IPS DF 6.9 (cell line): ENCODE data around the gene FER1L5.
A peak's percentile ranks its signal among the peaks of the same experiment; 100 is the strongest.
"Not testable (repeated sequence)": the region's sequence is repeated elsewhere in the genome, so short reads cannot be mapped to it uniquely, and the experiment has no call there.

Source experiments
- DNase-seq: peaks from one replicate; pipeline ENCODE4 v3.0.0-alpha.2; 2013; ENCODE audit warnings: low read depth, low spot score
- H3K27ac ChIP-seq: one replicate; pipeline ENCODE4 v1.5.1; 2013; ENCODE audit warnings: low read length, control low read depth
- H3K27me3 ChIP-seq: 2 replicates; pipeline ENCODE4 v1.6.1; 2013; ENCODE audit warnings: mild to moderate bottlenecking, low read length; ENCODE audit not compliant: control insufficient read depth, insufficient read depth
- H3K36me3 ChIP-seq: 2 replicates; pipeline ENCODE4 v1.6.1; 2013; ENCODE audit warnings: low read length; ENCODE audit not compliant: control insufficient read depth, insufficient read depth
- H3K4me1 ChIP-seq: 2 replicates; pipeline ENCODE4 v1.6.1; 2013; ENCODE audit warnings: low read length; ENCODE audit not compliant: control insufficient read depth, insufficient read depth
- H3K4me3 ChIP-seq: 2 replicates; pipeline ENCODE4 v1.5.1; 2013; ENCODE audit warnings: mild to moderate bottlenecking, low read length
- H3K9me3 ChIP-seq: 2 replicates; pipeline ENCODE4 v1.6.1; 2013; ENCODE audit warnings: low read length, inconsistent platforms; ENCODE audit not compliant: control insufficient read depth, insufficient read depth
- WGBS: extraction: QIAGEN DNeasy Blood & Tissue Kit; methylation state at CpG from one replicate; pipeline ENCODE4 v1.1.7; 2013; ENCODE audit warnings: mixed read lengths, missing lambda C conversion rate; ENCODE audit not compliant: insufficient read length, insufficient coverage; 5-methylcytosine and 5-hydroxymethylcytosine counted together

FER1L5 gene

DNA sequence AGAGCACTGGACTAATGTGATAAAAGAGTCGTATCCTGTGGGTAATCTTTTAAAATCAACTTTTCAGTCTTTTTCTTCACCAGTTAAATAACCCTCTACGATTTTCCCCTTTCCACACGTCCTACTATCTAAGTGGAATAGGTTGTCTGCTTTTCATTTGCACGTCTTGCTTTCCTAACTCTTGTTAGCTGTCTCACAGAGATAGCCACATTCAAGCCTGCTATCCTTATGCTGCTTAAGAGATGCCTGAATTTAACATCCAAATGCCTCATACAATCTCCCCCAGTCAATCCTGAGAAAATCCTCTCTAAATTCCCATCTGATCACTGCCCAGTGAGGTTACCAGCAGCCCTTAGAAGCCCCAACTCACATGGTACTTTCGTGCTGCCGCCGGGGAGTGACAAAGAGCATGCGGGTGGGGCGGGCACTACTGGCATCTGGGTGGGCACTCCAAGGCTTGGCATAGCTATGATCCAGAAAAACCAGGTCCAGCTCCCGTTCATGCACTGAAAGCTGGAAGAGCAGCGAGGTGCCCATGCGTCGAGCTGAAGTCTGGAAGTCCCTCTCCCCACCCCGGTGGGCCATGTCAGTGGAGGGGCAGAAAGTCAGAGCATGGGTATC is 5.9 kb upstream of the FER1L5 start:
- no peak for DNase-seq
- Histone ChIP-seq H3K27ac (no peak overlapping the region), H3K36me3 (no peaks in the 10 kb centered on the region), H3K9me3 (no peaks in the 10 kb centered on the region), H3K4me1 (0 out of 2 replicates have a peak, but pooled peaks cover 3% of the 10 kb centered on the region), H3K4me3 (no peak overlapping the region; the same call in 1 of the 2 replicates), H3K27me3 (no peaks in the 10 kb centered on the region)
- 100% methylated on average over 2 of the region's 14 CpGs for WGBS

DNA sequence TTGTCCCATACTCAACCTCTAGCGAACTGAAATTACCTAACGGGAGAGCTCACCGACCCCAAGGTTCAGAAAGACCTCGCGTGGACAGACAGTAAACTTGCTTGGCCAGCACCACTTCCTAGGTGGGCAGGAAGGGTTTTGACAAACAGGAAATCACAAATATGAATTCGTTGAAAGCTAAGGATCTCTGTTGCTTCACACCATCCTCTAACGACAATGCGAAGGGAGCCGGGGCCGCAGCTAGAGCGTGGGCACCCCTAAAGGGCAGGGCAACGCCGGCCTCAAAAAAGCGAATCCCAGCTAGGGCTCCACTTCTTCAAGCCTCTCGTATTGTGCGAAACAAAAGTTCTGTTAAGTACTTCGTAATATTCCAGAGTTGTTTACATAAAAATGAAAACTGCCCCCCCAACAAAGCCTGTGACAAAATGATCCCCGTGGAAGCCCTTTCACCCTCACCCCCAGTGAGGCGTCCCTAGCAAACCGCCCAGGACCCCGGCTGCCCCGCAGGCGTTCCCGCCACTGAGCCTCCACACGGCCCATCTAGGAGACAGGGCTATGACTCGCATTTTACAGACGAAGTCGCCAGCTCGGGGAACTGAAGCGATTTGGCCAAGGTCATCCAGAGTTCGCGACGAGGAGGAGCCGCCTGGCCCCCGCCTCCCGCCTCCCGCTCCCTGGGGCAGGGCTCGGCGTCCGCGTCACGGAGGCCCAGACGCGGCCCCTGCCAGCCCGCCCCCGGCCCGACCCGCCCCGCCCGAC is 5.0 kb upstream of the FER1L5 start:
- Histone ChIP-seq H3K9me3 (no peaks in the 10 kb centered on the region), H3K27ac (no peak overlapping the region), H3K27me3 (no peaks in the 10 kb centered on the region), H3K4me3 (peak overlapping the region; percentile 49; the same call in 1 of the 2 replicates), H3K4me1 (0 out of 2 replicates have a peak, but pooled peaks cover 3% of the 10 kb centered on the region), H3K36me3 (no peaks in the 10 kb centered on the region)
- peak; percentile 11 for DNase-seq
- WGBS, result no CpG with 5 or more reads among the region's 50 CpGs

DNA sequence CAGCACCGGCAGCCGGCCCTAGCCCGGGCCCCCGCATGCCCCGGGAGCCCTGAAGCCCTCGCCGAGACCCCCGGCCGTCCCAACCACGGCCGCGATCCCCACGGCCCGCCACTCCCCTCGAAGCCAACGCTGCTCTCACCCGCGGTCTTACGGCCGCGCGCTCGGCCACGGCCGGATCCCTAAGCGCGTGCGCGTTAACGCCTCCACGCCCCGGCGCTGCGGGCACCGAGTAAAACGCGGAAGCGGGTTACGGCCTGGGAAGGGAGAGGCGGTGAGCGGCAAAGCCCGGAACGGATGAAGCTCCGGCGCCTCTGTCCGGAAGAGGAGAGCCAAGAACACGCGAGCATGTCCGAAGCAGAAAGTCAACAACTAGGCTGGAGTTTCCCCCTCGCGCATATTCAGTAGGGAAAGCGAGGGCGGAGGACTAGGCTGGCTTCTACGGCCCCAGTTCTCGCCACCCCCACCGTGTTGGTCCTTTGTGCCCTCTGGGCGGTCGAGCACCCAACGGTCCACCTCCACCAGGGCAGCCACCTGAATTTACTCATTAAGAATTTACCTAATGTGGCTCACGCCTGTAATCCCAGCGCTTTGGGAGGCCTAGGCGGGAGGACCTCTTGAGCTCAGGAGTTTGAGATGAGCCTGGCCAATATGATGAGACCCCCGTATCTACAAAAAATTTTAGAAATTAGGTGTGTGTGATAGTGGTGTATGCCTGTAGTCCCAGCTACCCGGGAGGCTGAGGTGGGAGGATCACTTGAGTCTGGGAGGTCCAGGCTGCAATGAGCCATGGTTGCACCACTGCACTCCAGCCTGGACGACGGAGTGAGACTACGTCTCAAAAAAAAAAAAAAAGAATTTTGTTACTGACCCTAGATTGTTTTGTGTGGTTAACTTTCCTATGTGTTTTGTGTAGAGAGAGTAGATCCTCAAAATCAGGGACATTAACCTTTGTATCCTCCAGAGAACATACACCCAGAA is 4.1 kb upstream of the FER1L5 start, which contains the start of gene KANSL3:
KANSL3 (minus strand) TSS at position 169 of the 978 bp plus-strand sequence. CDS start 1,177 bp downstream, outside the sequence.
- Histone ChIP-seq H3K27me3 (no peaks in the 10 kb centered on the region), H3K4me3 (peak within 1 kb of the TSS; percentile 49; the same call in 1 of the 2 replicates), H3K27ac (no peak within 1 kb of the TSS), H3K36me3 (no peaks in the 10 kb centered on the region), H3K9me3 (no peaks in the 10 kb centered on the region), H3K4me1 (0 out of 2 replicates have a peak, but pooled peaks cover 3% of the 10 kb centered on the region)
- no CpG with 5 or more reads among the region's 67 CpGs for WGBS
- peak; percentile 82 for DNase-seq

DNA sequence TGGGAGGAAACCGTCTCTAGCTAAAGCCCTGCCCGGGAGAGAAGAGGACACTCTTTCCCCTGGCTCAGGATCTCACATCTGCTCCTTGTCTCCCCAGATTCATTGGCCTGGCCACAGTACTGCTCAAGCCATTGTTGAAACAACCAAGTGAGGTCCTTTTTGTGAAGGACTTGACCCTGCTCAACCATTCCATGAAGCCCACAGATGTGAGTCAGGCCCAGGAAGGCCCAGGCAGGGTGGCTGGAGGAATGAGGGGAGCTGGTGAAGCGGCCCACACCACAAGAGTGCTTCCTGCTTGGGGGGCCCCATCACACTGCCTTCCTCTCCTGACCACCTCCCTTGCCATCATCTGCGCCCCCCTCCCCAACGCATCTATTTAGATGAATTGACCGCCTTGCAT is 5.1 kb downstream of the FER1L5 start:
- Histone ChIP-seq H3K9me3 (no peaks in the 10 kb centered on the region), H3K4me1 (no peaks in the 10 kb centered on the region), H3K36me3 (no peaks in the 10 kb centered on the region), H3K4me3 (no peak overlapping the region), H3K27ac (no peak overlapping the region), H3K27me3 (no peaks in the 10 kb centered on the region)
- WGBS, result no CpG with 5 or more reads among the region's 6 CpGs
- no peak for DNase-seq

DNA sequence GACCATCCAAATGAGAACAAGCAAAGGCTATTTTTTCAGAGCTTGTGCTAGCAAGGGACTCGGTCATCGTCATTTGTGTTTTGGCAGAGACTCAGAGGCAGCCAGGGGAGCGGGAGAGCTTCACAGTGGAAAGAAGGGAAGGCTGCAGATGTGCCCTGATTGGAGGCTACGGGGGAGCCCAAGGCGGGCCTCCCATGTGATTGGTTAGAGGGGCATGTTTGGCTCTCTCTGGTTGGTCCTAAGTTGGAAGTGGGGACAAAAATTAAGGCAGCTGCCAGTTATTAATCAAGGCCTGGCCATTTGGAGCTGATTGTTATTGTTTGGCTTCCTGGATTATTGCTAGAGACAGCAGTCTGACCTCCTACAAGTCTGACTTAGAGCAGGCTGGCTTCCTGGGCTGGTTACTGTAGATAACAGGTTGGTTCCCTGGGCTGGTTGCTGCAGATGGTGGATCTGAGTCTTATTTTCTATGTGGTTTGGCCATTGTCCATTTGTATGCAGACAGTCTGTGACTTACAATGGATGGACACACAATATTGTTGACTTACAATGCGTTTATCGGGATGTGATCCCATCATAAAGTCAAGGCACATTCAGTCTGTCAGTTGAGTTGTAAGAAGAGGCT is 5.9 kb downstream of the FER1L5 start:
- no peaks in the 10 kb centered on the region for H3K36me3 ChIP-seq
- H3K4me1 ChIP-seq, result no peaks in the 10 kb centered on the region
- H3K27ac ChIP-seq, result no peak overlapping the region
- no peak for DNase-seq
- no CpG with 5 or more reads among the region's 7 CpGs for WGBS
- H3K4me3 ChIP-seq, result no peak overlapping the region
- no peaks in the 10 kb centered on the region for H3K9me3 ChIP-seq
- H3K27me3 ChIP-seq, result no peaks in the 10 kb centered on the region

DNA sequence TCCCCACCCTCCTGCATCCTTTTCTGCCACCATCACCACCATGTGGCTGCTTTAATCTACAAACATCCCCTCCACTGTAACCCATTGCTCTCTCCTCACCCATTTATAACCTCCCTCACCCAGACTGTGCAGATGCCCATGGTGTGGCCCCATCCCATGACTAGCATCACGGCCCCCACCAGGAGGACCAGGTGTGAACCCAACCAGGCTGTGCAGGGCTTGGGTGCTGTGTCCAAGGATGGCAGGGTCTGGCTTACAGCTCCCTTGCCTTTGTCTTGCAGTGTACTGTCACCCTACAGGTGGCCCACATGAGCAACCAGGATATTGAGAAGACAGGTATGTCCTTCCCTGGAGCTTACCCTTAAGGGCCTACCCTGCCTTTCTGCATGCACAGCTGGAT is 6.8 kb downstream of the FER1L5 start:
- no peaks in the 10 kb centered on the region for H3K4me1 ChIP-seq
- H3K27ac ChIP-seq, result no peak overlapping the region
- no peaks in the 10 kb centered on the region for H3K9me3 ChIP-seq
- H3K4me3 ChIP-seq, result no peak overlapping the region
- WGBS, result no CpG with 5 or more reads among the region's 1 CpG
- no peaks in the 10 kb centered on the region; the same call in 1 of the 2 replicates for H3K36me3 ChIP-seq
- DNase-seq, result no peak
- no peaks in the 10 kb centered on the region for H3K27me3 ChIP-seq

DNA sequence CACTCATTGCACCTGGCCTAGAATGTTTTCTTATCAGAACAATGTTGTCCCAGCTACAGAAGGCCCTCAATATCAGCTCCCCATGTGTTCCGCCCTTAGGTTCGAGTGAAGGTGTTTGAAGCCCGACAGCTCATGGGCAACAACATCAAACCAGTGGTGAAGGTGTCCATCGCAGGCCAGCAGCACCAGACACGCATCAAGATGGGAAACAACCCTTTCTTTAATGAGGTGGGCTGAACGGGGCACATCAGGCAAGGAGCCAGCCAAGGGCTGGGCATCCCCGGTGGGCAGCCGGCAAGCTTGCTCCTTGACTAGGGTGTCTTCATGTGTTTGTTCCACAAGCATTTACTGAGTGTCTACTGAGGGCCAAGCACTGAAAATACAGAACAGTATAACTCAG is 9.2 kb downstream of the FER1L5 start:
- Histone ChIP-seq H3K4me3 (no peak overlapping the region), H3K9me3 (no peaks in the 10 kb centered on the region), H3K27me3 (no peaks in the 10 kb centered on the region), H3K36me3 (no peaks in the 10 kb centered on the region; the same call in 1 of the 2 replicates), H3K4me1 (no peaks in the 10 kb centered on the region), H3K27ac (no peak overlapping the region)
- no CpG with 5 or more reads among the region's 8 CpGs for WGBS
- DNase-seq, result no peak

DNA sequence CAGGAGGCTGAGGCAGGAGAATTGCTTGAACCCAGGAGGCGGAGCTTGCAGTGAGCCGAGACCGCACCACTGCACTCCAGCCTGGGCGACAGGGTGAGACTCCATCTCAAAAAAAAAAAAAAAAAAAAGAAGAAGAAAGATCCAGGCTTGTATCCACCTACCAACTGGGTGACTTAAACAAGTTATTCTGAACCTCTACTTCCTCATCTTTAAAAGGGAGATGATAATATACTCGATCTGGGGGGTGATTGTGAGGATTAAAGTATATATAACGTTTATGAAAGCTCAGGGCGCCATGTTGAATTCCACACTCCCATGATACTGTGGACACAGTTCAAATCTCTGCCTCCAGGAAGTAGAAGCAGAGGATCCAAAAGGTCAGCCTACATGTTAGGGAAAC is 12.2 kb downstream of the FER1L5 start:
- H3K27ac ChIP-seq, H3K4me3 ChIP-seq, H3K9me3 ChIP-seq, H3K36me3 ChIP-seq, DNase-seq, H3K4me1 ChIP-seq, H3K27me3 ChIP-seq: not testable (repeated sequence)
- WGBS, result no CpG with 5 or more reads among the region's 7 CpGs

DNA sequence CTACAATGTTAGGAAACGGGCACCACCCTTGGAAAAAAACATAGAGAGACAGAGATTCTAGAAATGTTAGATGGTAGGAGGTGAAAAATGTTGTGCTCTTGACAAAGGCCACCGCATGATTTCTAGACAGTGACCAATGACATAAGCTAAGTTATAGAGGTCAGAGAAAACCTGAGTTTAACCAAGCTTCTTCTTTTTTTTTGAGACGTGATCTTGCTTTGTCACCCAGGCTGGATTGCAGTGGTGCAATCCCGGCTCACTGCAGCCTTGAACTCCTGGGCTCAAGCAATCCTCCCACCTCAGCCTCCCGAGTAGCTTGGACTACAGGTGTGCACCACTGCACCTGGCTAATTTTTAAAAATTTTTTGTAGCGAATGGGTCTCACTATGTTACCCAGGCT is 13.0 kb downstream of the FER1L5 start:
- DNase-seq, result no peak
- WGBS, result no CpG with 5 or more reads among the region's 6 CpGs
- no peak overlapping the region for H3K4me3 ChIP-seq
- no peaks in the 10 kb centered on the region for H3K4me1 ChIP-seq
- H3K27ac ChIP-seq, result no peak overlapping the region
- no peaks in the 10 kb centered on the region; the same call in 1 of the 2 replicates for H3K36me3 ChIP-seq
- H3K9me3 ChIP-seq, result no peaks in the 10 kb centered on the region
- no peaks in the 10 kb centered on the region for H3K27me3 ChIP-seq

DNA sequence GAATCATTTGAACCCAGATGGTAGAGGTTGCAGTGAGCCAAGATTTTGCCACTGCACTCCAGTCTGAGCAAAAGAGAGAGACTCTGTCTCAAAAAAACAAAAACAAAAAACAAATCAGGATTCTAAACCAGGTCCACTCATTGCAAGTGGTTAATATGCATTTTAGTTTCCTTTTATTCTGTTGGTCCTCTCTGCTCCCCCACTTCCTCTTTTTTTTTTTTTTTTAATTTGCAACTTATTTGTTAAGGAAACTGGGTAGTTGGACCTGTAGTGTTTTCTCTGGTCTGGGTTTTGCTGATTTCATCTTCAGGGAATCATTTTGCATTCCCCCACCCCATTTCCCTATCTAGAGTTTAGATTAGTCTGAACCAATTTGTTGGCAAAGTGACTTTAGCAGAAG is 14.0 kb downstream of the FER1L5 start:
- no peak for DNase-seq
- H3K27me3 ChIP-seq, result no peaks in the 10 kb centered on the region
- no peaks in the 10 kb centered on the region; the same call in 1 of the 2 replicates for H3K36me3 ChIP-seq
- H3K9me3 ChIP-seq, result no peaks in the 10 kb centered on the region
- H3K4me3 ChIP-seq, result no peak overlapping the region
- no peak overlapping the region for H3K27ac ChIP-seq
- H3K4me1 ChIP-seq, result no peaks in the 10 kb centered on the region
